ENCODE data around the gene PCNX3. TPM values are rescaled to one million over a fixed set of nuclear protein-coding genes. Genes with fewer than 3 reads are reported as not detected.

PCNX3 gene
- total RNA-seq, 1 experiment from 2014 or later, result 31.4 TPM

Other genes starting within 250 kb of the PCNX3 start
- 1.4 and 2.3 TPM in 2 replicates for gene SLC25A45, start 233.1 kb upstream of the PCNX3 start, total RNA-seq (2014; rRNA removed)
- gene FRMD8, start 229.1 kb upstream of the PCNX3 start, total RNA-seq (2014; rRNA removed), result 40.7 and 58.7 TPM in 2 replicates
- 29.4 and 37.8 TPM in 2 replicates for gene NEAT1, start 193.0 kb upstream of the PCNX3 start, total RNA-seq (2014; rRNA removed)
- gene MALAT1, start 116.7 kb upstream of the PCNX3 start, total RNA-seq (2014; rRNA removed), result 1,575 and 2,461 TPM in 2 replicates
- 104 and 113 TPM in 2 replicates for gene SCYL1, start 90.7 kb upstream of the PCNX3 start, total RNA-seq (2014; rRNA removed)
- gene LTBP3, start 57.4 kb upstream of the PCNX3 start, total RNA-seq (2014; rRNA removed), result 17.1 and 27.3 TPM in 2 replicates
- 50.4 and 57.8 TPM in 2 replicates for gene ZNRD2, start 45.3 kb upstream of the PCNX3 start, total RNA-seq (2014; rRNA removed)
- 49.6 and 67.9 TPM in 2 replicates for gene FAM89B, start 43.2 kb upstream of the PCNX3 start, total RNA-seq (2014; rRNA removed)
- 44.0 and 49.1 TPM in 2 replicates for gene EHBP1L1, start 39.7 kb upstream of the PCNX3 start, total RNA-seq (2014; rRNA removed)
- 0.11 TPM in 1 of 2 replicates, not detected in the other for gene KCNK7, start 20.0 kb upstream of the PCNX3 start, total RNA-seq (2014; rRNA removed)
- 33.6 and 35.3 TPM in 2 replicates for gene MAP3K11, start 1.6 kb upstream of the PCNX3 start, total RNA-seq (2014; rRNA removed)
- gene SIPA1, start 22.3 kb downstream of the PCNX3 start, total RNA-seq (2014; rRNA removed), result 26.1 and 32.3 TPM in 2 replicates
- 26.5 and 34.0 TPM in 2 replicates for gene RELA, start 47.1 kb downstream of the PCNX3 start, total RNA-seq (2014; rRNA removed)
- gene KAT5, start 96.5 kb downstream of the PCNX3 start, total RNA-seq (2014; rRNA removed), result 43.1 and 47.6 TPM in 2 replicates
- gene RNASEH2C, start 105.0 kb downstream of the PCNX3 start, total RNA-seq (2014; rRNA removed), result 76.4 and 87.5 TPM in 2 replicates
- 12.8 and 14.1 TPM in 2 replicates for gene AP5B1, start 165.2 kb downstream of the PCNX3 start, total RNA-seq (2014; rRNA removed)
- gene OVOL1, start 171.3 kb downstream of the PCNX3 start, total RNA-seq (2014; rRNA removed), result not detected in 2 replicates
- gene SNX32, start 218.2 kb downstream of the PCNX3 start, total RNA-seq (2014; rRNA removed), result 0.45 and 0.69 TPM in 2 replicates
- 1,867 and 1,951 TPM in 2 replicates for gene CFL1, start 242.4 kb downstream of the PCNX3 start, total RNA-seq (2014; rRNA removed)
- 49.4 and 51.7 TPM in 2 replicates for gene MUS81, start 244.7 kb downstream of the PCNX3 start, total RNA-seq (2014; rRNA removed)

All from LHCN-M2 (cell line).